ENCODE data around the gene CRYGS.

DNA sequence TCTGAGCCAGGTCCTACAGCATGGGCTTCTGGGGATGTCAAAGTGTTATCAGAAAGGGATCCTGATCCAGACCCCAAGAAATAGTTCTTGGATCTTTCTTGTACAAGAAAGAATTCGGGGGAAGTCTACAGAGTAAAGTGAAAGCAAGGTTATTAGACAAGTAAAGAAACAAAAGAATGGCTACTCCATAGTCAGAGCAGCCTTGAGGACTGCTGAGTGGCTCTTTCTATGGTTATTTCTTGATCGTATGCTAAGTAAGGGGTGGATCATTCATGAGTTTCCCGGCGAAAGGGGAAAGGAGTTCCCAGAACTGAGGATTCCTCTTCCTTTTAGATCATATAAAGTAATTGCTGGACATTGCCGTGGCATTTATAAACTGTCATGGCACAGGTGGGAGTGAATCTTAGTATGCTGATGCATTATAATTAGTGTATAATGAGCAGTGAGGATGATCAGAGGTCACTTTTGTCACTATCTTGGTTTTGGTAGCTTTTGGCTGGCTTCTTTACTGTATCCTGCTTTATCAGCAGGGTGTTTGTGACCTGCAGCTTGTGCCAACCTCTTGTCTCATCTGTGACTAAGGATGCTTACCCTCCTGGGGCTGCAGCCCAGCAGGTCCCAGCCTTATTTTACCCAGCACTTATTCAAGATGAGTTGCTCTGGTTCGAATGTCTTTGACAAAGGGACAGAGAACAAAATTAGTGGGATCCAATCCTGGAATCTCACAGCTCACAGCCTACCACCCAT lies 41.0 kb downstream of the CRYGS start:
- TF ChIP-seq, protein P1, sequence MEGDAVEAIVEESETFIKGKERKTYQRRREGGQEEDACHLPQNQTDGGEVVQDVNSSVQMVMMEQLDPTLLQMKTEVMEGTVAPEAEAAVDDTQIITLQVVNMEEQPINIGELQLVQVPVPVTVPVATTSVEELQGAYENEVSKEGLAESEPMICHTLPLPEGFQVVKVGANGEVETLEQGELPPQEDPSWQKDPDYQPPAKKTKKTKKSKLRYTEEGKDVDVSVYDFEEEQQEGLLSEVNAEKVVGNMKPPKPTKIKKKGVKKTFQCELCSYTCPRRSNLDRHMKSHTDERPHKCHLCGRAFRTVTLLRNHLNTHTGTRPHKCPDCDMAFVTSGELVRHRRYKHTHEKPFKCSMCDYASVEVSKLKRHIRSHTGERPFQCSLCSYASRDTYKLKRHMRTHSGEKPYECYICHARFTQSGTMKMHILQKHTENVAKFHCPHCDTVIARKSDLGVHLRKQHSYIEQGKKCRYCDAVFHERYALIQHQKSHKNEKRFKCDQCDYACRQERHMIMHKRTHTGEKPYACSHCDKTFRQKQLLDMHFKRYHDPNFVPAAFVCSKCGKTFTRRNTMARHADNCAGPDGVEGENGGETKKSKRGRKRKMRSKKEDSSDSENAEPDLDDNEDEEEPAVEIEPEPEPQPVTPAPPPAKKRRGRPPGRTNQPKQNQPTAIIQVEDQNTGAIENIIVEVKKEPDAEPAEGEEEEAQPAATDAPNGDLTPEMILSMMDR (IDR thresholded peaks at IDR 0.05 in 2 of 3, conservative IDR thresholded peaks at IDR 0.05 in 1 of 3; ENCODE audit: borderline replicate concordance in 1 of 3, insufficient read depth in 1 of 3, low read depth in 2 of 3, low read length in 2 of 3), result no peak
- no peak for TF ChIP-seq YY1 (IDR thresholded peaks at IDR 0.05; ENCODE audit: extremely low read depth, insufficient replicate concordance, low read depth, low read length)
- no peak for TF ChIP-seq POLR2A (IDR thresholded peaks at IDR 0.05; ENCODE audit: borderline replicate concordance, extremely low read depth, insufficient read depth, insufficient read length)

All from HCT116 (cell line).